ENCODE results near the gene ANO10.
"Not testable (repeated sequence)": the region's sequence is repeated elsewhere in the genome, so short reads cannot be mapped to it uniquely, and the experiment has no call there.

Gene ANO10

GRCh38 chr3:43565661-43566341 is 56.0 kb downstream of the ANO10 start:
- DNase-seq: not testable (repeated sequence)

DNA sequence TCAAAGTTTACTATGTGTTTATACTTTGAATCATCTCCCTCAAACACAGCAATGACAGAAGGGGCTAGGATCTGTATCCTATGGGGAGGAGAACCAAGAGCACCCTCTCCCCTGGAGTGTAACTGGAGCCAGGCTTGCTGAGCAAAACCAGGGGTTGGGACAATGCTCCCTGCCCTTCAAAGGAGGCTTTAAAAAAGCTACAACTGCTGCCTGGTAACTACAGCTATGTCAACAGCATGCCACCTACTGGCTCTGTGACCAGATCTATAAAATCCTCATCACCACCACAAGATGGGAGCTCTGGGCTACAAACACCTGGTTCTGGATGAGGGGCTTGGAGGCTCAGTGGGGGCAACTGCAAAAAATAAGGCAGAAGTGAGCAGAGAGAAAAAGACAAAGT is 61.9 kb downstream of the ANO10 start:
- DNase-seq: no peak

DNA sequence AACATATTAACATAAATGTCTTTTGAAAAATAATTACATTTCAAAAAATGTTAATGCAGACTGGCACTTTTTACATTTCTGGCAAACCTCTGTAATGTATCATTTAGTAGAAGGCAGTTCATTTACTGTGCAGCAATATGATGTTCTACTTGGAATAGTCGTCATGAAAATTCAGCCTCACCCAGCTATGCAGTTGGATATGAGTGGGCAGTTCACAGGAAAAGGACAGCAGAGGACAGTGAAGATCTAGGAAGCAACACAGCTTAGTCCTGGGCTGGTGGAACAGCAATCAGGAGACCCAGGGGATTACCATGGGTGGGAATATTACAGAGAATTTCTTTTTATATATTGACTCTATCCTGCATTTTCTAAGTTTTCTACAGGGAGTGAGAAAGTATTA is 63.6 kb downstream of the ANO10 start:
- no peak for DNase-seq

DNA sequence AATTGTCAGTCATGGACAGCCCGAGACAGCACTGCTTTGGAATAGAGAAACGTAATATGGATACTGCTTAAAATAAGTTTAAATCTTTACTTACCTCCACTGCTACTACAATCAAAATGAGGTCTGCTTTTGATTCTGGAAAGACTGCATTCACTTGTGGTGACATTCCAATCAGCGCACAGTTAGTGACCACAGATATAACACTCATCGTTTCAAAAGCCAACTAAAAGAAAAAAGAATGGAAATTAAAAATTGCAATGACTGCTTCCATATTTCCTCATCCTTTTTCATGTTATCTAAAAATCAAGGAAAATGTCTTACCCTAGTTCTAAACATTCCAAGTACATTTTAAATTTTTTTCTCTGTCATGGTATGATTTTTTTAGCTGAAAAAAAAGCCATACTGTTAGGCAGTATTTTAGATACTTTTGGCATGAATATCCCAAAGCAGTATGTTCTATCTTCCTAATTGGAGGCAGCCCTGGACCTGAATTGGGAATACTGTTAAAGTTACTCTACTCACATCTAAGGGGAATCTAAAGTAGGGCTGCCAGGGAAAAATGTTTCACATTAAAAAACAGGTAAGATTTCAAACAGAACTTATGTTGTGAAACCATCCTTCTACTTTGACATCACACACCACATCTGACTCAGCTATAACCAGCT is 72.1 kb downstream of the ANO10 start:
- DNase-seq: no peak

- DNase-seq: peak in 1 of 2 donors; percentile 54
Measured at GRCh38 chr3:43544277-43544676, 77.5 kb downstream of the ANO10 start.

GRCh38 chr3:43542328-43543043 is 79.3 kb downstream of the ANO10 start:
- no peak for DNase-seq

- no peak for DNase-seq
Measured at GRCh38 chr3:43540624-43541023, 81.2 kb downstream of the ANO10 start.

DNA sequence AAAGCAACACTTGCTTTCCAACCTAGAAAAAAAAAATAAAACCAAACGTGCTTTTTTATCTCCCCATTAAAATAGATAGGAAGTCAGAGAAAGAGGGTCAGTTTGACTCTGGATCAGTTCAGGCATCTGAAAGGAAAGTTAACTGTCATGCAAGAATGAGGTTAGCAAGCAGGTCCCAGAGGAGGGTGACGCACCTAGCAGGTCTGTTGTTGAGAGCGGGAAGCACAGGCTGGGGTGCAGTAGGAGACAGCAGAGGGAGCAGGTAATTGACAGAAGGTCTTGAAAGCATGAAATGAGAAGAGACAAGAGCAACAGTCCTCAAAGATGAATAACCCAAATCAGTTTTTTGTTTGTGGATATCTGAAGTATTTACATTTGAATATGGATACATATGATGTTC is 82.5 kb downstream of the ANO10 start:
- no peak for DNase-seq

GRCh38 chr3:43537225-43537624 is 84.6 kb downstream of the ANO10 start:
- no peak for DNase-seq

DNA sequence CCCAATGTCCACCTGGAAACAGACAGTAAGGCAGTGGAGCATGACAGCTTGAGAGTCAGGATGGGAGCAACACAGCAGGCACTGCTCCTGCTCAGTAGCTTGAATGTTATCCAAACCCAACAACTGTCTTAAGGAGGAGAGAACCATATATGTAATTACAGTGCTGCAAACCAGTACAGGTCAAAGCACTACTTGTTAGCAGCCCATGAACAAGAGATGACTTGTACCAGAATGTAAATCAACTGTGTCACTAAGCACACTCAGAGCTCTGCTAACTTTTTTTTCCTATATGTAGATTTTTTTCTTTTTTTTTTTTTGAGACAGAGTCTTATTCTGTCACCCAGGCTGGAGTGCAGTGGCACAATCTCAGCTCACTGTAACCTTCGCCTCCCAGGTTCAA is 87.1 kb downstream of the ANO10 start:
- DNase-seq: no peak

GRCh38 chr3:43533009-43533408 is 88.8 kb downstream of the ANO10 start:
- DNase-seq: no peak

DNA sequence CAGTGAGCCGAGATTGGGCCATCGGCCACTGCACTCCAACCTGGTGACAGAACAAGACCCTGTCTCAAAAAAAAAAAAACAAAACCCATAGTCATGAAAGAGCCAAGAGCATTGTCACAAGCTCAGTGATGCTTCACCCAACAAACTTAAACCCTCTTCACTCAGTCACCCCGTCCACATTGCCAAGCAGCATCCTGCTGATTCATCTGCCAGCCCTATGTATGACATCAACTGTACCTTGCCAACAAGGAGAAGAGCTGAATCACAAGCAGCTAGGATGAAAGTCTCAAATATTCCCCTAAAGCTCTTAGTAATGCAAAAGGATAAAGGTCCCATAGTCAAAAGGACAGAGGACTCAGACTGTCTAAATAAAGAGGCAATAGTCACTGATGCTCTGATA is 90.0 kb downstream of the ANO10 start:
- no peak for DNase-seq

- DNase-seq: no peak
Measured at GRCh38 chr3:43528498-43529099, 93.2 kb downstream of the ANO10 start.

GRCh38 chr3:43526956-43527355 is 94.9 kb downstream of the ANO10 start:
- no peak for DNase-seq

DNA sequence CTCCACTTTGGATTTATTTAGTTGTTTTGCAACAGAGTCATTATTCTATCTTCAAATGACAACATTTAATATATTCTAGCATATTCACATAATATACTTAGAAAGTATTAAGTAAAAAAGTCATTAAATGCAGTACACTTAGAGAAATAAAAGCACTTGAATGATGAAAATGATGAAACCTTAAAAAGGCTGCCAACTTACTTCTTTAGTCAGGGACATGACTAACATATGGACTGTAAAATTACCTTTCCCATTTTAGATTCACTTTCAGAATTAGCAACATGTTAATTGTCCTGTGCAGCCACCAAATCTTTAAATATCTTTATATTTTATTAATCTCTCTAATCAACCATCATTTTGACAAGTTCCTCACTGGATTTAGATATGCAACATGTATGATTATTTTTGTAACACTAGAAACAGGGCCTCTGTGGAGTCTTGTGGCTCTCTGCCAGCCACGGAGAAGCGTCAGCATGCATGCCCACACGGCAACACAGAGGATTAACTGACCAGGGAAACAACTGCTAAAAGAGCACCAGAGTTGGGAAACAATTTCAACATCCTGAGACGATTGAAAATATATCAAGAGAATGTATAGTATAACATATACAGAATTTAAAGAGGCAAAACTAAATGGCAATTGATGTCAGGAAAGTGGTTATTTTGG is 95.7 kb downstream of the ANO10 start:
- no peak for DNase-seq

- no peak for DNase-seq
Measured at GRCh38 chr3:43525386-43525785, 96.4 kb downstream of the ANO10 start.

DNA sequence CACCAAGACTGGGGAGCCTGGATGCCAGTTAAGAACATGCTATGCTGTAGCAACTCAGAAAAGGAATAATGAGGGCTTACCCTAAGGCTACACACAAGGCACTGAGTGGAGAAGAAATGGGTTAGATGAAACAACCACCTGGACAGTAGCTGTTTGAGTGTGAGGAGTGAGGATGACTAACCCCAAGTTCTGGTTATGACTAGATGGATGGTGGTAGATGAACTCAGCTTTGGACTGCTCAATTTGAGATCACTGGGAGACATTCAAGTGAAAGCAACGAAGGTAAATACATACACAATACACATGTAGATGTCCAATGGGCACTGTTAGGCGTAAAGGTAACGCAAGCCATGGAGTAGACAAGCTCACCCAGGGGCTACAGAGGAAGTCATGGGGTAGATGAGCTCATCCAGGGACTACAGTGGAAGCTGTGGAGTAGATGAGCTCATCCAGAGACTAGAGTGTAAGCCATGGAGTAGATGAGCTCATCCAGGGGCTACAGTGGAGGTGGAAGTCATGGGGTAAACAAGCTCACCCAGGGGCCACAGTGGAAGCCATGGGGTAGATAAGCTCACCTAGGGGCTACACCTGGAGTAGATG is 98.3 kb downstream of the ANO10 start:
- DNase-seq: no peak

DNA sequence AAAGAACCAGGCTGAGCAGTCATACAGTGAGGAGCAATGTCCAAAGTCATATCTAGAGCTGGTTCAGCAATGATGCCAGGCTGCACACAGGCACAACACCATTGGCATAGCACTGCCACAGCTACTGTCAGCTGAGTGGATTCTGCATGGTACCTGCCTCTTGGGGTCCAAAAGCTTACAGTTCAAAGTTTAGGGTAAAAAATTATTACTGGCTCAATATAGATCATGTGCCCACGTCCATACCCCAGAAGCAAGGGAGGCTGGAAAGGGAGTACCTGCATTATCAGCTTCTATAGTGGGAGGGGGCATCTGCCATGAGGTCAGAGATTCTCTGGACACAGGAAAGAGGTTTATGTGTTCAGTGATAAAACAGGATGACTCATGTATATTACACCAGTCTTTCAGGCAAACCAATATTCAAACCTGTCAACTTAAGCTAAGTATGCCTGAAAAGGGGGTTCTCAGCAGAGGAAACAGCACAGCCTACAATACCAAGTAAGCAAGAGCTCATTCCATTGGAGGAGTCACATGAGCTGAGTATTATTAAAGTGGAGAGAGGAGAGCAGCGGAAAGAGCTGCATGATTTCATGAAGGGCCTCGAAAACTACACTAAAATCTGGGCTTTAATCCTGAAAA is 99.0 kb downstream of the ANO10 start:
- DNase-seq: no peak

DNA sequence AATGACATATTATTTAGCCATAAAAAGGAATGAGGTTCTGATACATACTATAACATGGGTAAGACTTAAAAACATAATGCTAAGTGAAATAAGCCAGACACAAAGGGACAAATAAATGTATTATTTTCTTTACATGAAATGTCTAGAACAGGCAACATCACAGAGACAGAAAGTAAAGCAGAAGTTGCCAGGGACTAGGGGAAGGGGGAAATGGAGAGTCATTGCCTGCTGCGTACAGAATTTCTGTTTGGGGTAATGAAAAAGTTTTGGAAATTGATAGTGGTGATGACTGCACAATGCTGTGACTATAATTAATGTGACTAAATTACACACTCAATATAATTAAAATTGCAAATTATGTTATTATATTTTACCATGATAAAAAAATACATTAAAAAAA is 99.9 kb downstream of the ANO10 start:
- no peak for DNase-seq

GRCh38 chr3:43518515-43518914 is 103.3 kb downstream of the ANO10 start:
- DNase-seq: not testable (repeated sequence)

- DNase-seq: no peak
Measured at GRCh38 chr3:43515970-43516635, 105.7 kb downstream of the ANO10 start.

Data from CD4-positive, alpha-beta T cell treated with Interleukin-1 beta for 1 hour (primary cell).